IMR-90 (cell line): ENCODE results near the gene TTC3. TPM values are rescaled to one million over a fixed set of nuclear protein-coding genes. Genes with fewer than 3 reads are reported as not detected.

Experiments
- ATAC-seq: fragments of 200-7000 bp; cut with Tn5 transposase; 2 replicates; pipeline ENCODE4 v1.9.1; 2020; ENCODE audit warnings: low read depth, mild to moderate bottlenecking, moderate library complexity
- BruUV-seq: library from RNA; stranded (reverse); fragments of 400-500 nt; replicated peaks from 2 replicates; lab custom pipeline; 2021; lab: Mats Ljungman, UMichigan
- CTCF ChIA-PET: fragments of 300-600 bp; formaldehyde crosslinking; extraction: SDS; loops from one replicate; lab custom pipeline; 2021; ENCODE audit warnings: antibody characterized with exemption; lab: Yijun Ruan, JAX
- POLR2A ChIA-PET: fragments of 300-600 bp; sonication (Branson Sonifier 250); formaldehyde crosslinking; loops from one replicate; lab custom pipeline; 2022; ENCODE audit warnings: antibody characterized with exemption; ENCODE audit not compliant: unreplicated experiment; lab: Charles Lee
- DNase-seq: peaks from one replicate; pipeline ENCODE4 v3.0.0; 2013
- H2AFZ ChIP-seq: replicated peaks from 2 replicates; pipeline ENCODE3; 2013; ENCODE audit warnings: low read length, mild to moderate bottlenecking; ENCODE audit not compliant: poor library complexity
- H2AK5ac ChIP-seq: 2 replicates; pipeline ENCODE4 v1.6.1; 2013; ENCODE audit warnings: low read depth, low read length, inconsistent platforms
- H2AK9ac ChIP-seq: replicated peaks from 2 replicates; pipeline ENCODE3; 2013; ENCODE audit warnings: mild to moderate bottlenecking, low read depth, low read length, moderate library complexity; ENCODE audit not compliant: poor library complexity
- H2BK120ac ChIP-seq: 2 replicates; pipeline ENCODE4 v1.6.1; 2013; ENCODE audit warnings: low read depth, low read length, inconsistent platforms
- H2BK15ac ChIP-seq: 3 replicates; pipeline ENCODE4 v1.6.1; 2013; ENCODE audit warnings: low read depth, low read length, inconsistent platforms
- H2BK20ac ChIP-seq: 2 replicates; pipeline ENCODE4 v1.6.1; 2013; ENCODE audit warnings: low read depth, mild to moderate bottlenecking, inconsistent platforms, low read length, moderate library complexity
- H2BK5ac ChIP-seq: 2 replicates; pipeline ENCODE4 v1.6.1; 2013; ENCODE audit warnings: mild to moderate bottlenecking, low read depth, low read length, inconsistent platforms; ENCODE audit not compliant: poor library complexity, severe bottlenecking
- H3K14ac ChIP-seq: replicated peaks from 2 replicates; pipeline ENCODE4 v1.6.1; 2013; ENCODE audit warnings: low read depth, low read length, inconsistent platforms
- H3K18ac ChIP-seq: 2 replicates; pipeline ENCODE4 v1.6.1; 2013; ENCODE audit warnings: low read depth, low read length, control low read depth
- H3K23ac ChIP-seq: 2 replicates; pipeline ENCODE4 v1.6.1; 2013; ENCODE audit warnings: low read depth, low read length, inconsistent platforms
- H3K27ac ChIP-seq: 2 replicates; pipeline ENCODE4 v1.5.1; 2013; ENCODE audit warnings: mild to moderate bottlenecking, control low read depth, low read length; ENCODE audit not compliant: insufficient read depth
- H3K27me3 ChIP-seq: 2 replicates; pipeline ENCODE4 v1.6.1; 2013; ENCODE audit warnings: low read length; ENCODE audit not compliant: control insufficient read depth, insufficient read depth
- H3K36me3 ChIP-seq: 2 replicates; pipeline ENCODE4 v1.6.1; 2013; ENCODE audit warnings: low read length, mixed read lengths; ENCODE audit not compliant: control insufficient read depth, insufficient read depth
- H3K4ac ChIP-seq: 2 replicates; pipeline ENCODE4 v1.6.1; 2013; ENCODE audit warnings: low read depth, low read length, inconsistent platforms
- H3K4me1 ChIP-seq: 2 replicates; pipeline ENCODE4 v1.6.1; 2013; ENCODE audit warnings: low read length, mixed read lengths; ENCODE audit not compliant: control insufficient read depth, insufficient read depth
- H3K4me2 ChIP-seq: 2 replicates; pipeline ENCODE4 v1.6.1; 2013; ENCODE audit warnings: low read depth, mild to moderate bottlenecking, control low read depth, low read length, moderate library complexity
- H3K4me3 ChIP-seq: 2 replicates; pipeline ENCODE4 v1.5.1; 2013; ENCODE audit warnings: low read depth, mild to moderate bottlenecking, control low read depth, low read length, moderate library complexity; ENCODE audit not compliant: insufficient read depth
- H3K56ac ChIP-seq: 2 replicates; pipeline ENCODE4 v1.6.1; 2013; ENCODE audit warnings: low read length, inconsistent platforms; ENCODE audit not compliant: insufficient read depth; ENCODE audit errors: extremely low read depth
- H3K79me1 ChIP-seq, 2 experiments: 2 replicates each; pipeline ENCODE4 v1.6.1; 2013; ENCODE audit warnings: low read length in 2 of 2, inconsistent platforms in 1 of 2, low read depth in 1 of 2
- H3K9ac ChIP-seq: 2 replicates; pipeline ENCODE4 v1.6.1; 2013; ENCODE audit warnings: low read depth, low read length, control low read depth
- H3K9me1 ChIP-seq: 2 replicates; pipeline ENCODE4 v1.6.1; 2013; ENCODE audit warnings: low read length, inconsistent platforms; ENCODE audit not compliant: insufficient read depth
- H3K9me3 ChIP-seq: 2 replicates; pipeline ENCODE4 v1.6.1; 2013; ENCODE audit warnings: low read length; ENCODE audit not compliant: control insufficient read depth, insufficient read depth
- H4K20me1 ChIP-seq: 2 replicates; pipeline ENCODE4 v1.6.1; 2013; ENCODE audit warnings: low read length, inconsistent platforms; ENCODE audit not compliant: insufficient read depth
- H4K5ac ChIP-seq: 2 replicates; pipeline ENCODE4 v1.6.1; 2013; ENCODE audit warnings: mild to moderate bottlenecking, low read depth, low read length, control low read depth
- H4K8ac ChIP-seq, 2 experiments: 2 replicates each; pipeline ENCODE4 v1.6.1; 2013; ENCODE audit warnings: low read depth in 2 of 2, low read length in 2 of 2, control low read depth in 1 of 2, inconsistent platforms in 1 of 2
- H4K91ac ChIP-seq: 2 replicates; pipeline ENCODE4 v1.6.1; 2013; ENCODE audit warnings: low read depth, low read length, inconsistent platforms; ENCODE audit not compliant: insufficient read depth
- BHLHE40 ChIP-seq: fragments of 150-350 bp; IDR thresholded peaks from 2 replicates; pipeline ENCODE4 v1.6.1; 2016; ENCODE audit warnings: mild to moderate bottlenecking, low read depth, low read length
- CEBPB ChIP-seq: IDR thresholded peaks from 2 replicates; pipeline ENCODE4 v1.6.1; 2012; ENCODE audit warnings: low read depth, low read length, improper control_type of control experiment
- CHD1 ChIP-seq: IDR thresholded peaks from 2 replicates; pipeline ENCODE4 v1.6.1; 2012; ENCODE audit warnings: low read depth, low read length, improper control_type of control experiment
- FOS ChIP-seq: fragments of 150-350 bp; IDR thresholded peaks from 2 replicates; pipeline ENCODE4 v1.6.1; 2016; ENCODE audit warnings: low read depth, low read length
- MAFK ChIP-seq: IDR thresholded peaks from 2 replicates; pipeline ENCODE4 v1.6.1; 2012; ENCODE audit warnings: low read depth, low read length, improper control_type of control experiment
- MAZ ChIP-seq: IDR thresholded peaks from 2 replicates; pipeline ENCODE4 v1.6.1; 2012; ENCODE audit warnings: low read depth, mild to moderate bottlenecking, low read length, improper control_type of control experiment, moderate library complexity, borderline replicate concordance
- MXI1 ChIP-seq: IDR thresholded peaks from 2 replicates; pipeline ENCODE4 v1.6.1; 2012; ENCODE audit warnings: low read depth, mild to moderate bottlenecking, low read length, moderate library complexity, borderline replicate concordance
- NFE2L2 ChIP-seq: fragments of 150-350 bp; IDR thresholded peaks from 2 replicates; pipeline ENCODE4 v1.6.1; 2016; ENCODE audit warnings: low read depth, mild to moderate bottlenecking, low read length
- POLR2A ChIP-seq: IDR thresholded peaks from 2 replicates; pipeline ENCODE4 v1.6.1; 2012; ENCODE audit warnings: mild to moderate bottlenecking, low read depth, low read length
- RAD21 ChIP-seq: IDR thresholded peaks from 2 replicates; pipeline ENCODE4 v1.6.1; 2012; ENCODE audit warnings: low read length, improper control_type of control experiment
- RFX5 ChIP-seq: IDR thresholded peaks from 2 replicates; pipeline ENCODE4 v1.8.0; 2012; ENCODE audit warnings: low read depth, mild to moderate bottlenecking, low read length, moderate library complexity
- SMC3 ChIP-seq: fragments of 150-350 bp; IDR thresholded peaks from 2 replicates; pipeline ENCODE4 v1.6.1; 2016; ENCODE audit warnings: low read depth, mild to moderate bottlenecking, antibody characterized with exemption, low read length, moderate library complexity
- WGBS, 2 experiments: methylation state at CpG; one replicate each; pipeline versions ENCODE4 v1.1.5 to v1.1.7; 2013; ENCODE audit warnings: missing lambda C conversion rate in 2 of 2; ENCODE audit not compliant: insufficient read length in 1 of 2; ENCODE audit errors: extremely low coverage in 2 of 2; 5-methylcytosine and 5-hydroxymethylcytosine counted together
- dilution Hi-C: fragments of 300-500 bp; cut with HindIII; formaldehyde crosslinking; loops from one replicate; pipeline ENCODE4 v1.14.3; 2018; ENCODE audit warnings: low sequenced_read_pairs; ENCODE audit not compliant: unreplicated experiment
- in situ Hi-C: fragments of 300-500 bp; cut with MboI; formaldehyde crosslinking; loops from 3 replicates; pipeline ENCODE4 v1.14.3; 2019; ENCODE audit warnings: low sequenced_read_pairs, inconsistent platforms, mixed read lengths
- intact Hi-C: fragments of 100-400 bp; cut with micrococcal nuclease; formaldehyde crosslinking; loops from 2 replicates; pipeline ENCODE4 v1.10.0; 2022
- polyA plus RNA-seq, 3 experiments: library from polyadenylated mRNA; depleted of rRNA; stranded (reverse); fragments of >200 nt; gene quantifications; 2 replicates each; pipeline ENCODE4 v1.2.3, GENCODE V29; 2012; ENCODE audit warnings: low replicate concordance in 1 of 3
- total RNA-seq: library from RNA; depleted of rRNA; stranded (reverse); fragments of >200 nt; gene quantifications from 2 replicates; pipeline ENCODE4 v1.2.3, GENCODE V29; 2012
- TF ChIP-seq, protein P1 (sequence below): fragments of 150-350 bp; IDR thresholded peaks from 2 replicates; pipeline ENCODE4 v1.6.1; 2017; ENCODE audit warnings: mild to moderate bottlenecking, antibody characterized with exemption, low read length, low read depth
- TF ChIP-seq, protein P2 (sequence below): fragments of 150-350 bp; IDR thresholded peaks from 2 replicates; pipeline ENCODE4 v1.6.1; 2016; ENCODE audit warnings: low read depth, mild to moderate bottlenecking, low read length, moderate library complexity, borderline replicate concordance
- TF ChIP-seq, protein P3 (sequence below): conservative IDR thresholded peaks from 2 replicates; pipeline ENCODE4 v1.5.1; 2012; ENCODE audit warnings: mild to moderate bottlenecking, low read depth, low read length, improper control_type of control experiment

The TTC3 gene
- total and polyA plus RNA-seq, 2 of the 4 experiments (the other 2 are of a cell fraction), result 96.7 to 293 TPM

DNA sequence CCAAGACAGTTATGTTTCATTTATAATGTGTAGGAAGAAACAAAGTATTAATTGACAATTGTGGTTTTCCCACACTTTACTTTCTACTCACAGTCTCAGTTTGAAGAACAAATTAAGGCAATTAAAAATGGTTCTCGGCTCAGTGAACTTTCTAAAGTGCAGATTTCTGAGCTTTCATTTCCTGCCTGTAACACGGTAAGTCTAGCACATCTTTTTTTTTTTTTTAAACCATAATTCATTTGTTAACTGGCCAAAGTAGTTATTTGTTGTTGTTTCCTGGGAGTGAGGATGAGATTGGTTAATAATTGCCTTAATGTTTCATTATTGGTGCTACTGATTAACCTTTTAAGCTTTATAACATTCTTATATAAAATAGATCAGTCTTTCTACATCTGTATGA lies 119.0 kb downstream of the TTC3 start:
- Histone ChIP-seq H3K9me3 (no peaks in the 10 kb centered on the region), H3K36me3 (peaks cover 59% of the 10 kb centered on the region)

More for the DNA sequence above, 119.0 kb downstream of the TTC3 start:
- H4K91ac ChIP-seq, result no peak overlapping the region
- DNase-seq (no peak), ATAC-seq (no peak)
- no peak overlapping the region for H4K5ac ChIP-seq
- H3K14ac ChIP-seq, result no peak overlapping the region
- H3K18ac ChIP-seq, result no peak overlapping the region
- H3K79me1 ChIP-seq, result peaks cover 20 to 23% of the 10 kb centered on the region in 2 experiments
- H2AK9ac ChIP-seq, result no peak overlapping the region
- no peak overlapping the region for H3K23ac ChIP-seq
- ChIA-PET CTCF (no interaction called here), POLR2A (interaction anchor here (0.7 kb wide), 1 partner anchor 8 kb away, joined by 5 read pairs; no protein-coding TSS in a partner anchor)
- dilution Hi-C loops, result no loop called here
- no peak overlapping the region for H2BK5ac ChIP-seq
- H2AFZ ChIP-seq, result no peak overlapping the region
- H2BK120ac ChIP-seq, result no peak overlapping the region
- H3K27me3 ChIP-seq, result no peaks in the 10 kb centered on the region
- H3K27ac ChIP-seq, result no peak overlapping the region
- H2AK5ac ChIP-seq, result no peak overlapping the region
- H3K4me1 ChIP-seq, result 0 out of 2 replicates have a peak, but pooled peaks cover 2% of the 10 kb centered on the region
- no peak overlapping the region for H3K4me3 ChIP-seq
- TF ChIP-seq POLR2A, result no peak
- TF ChIP-seq, protein P1, sequence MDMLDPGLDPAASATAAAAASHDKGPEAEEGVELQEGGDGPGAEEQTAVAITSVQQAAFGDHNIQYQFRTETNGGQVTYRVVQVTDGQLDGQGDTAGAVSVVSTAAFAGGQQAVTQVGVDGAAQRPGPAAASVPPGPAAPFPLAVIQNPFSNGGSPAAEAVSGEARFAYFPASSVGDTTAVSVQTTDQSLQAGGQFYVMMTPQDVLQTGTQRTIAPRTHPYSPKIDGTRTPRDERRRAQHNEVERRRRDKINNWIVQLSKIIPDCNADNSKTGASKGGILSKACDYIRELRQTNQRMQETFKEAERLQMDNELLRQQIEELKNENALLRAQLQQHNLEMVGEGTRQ, result no peak
- TF ChIP-seq RFX5, result no peak
- TF ChIP-seq, protein P2, sequence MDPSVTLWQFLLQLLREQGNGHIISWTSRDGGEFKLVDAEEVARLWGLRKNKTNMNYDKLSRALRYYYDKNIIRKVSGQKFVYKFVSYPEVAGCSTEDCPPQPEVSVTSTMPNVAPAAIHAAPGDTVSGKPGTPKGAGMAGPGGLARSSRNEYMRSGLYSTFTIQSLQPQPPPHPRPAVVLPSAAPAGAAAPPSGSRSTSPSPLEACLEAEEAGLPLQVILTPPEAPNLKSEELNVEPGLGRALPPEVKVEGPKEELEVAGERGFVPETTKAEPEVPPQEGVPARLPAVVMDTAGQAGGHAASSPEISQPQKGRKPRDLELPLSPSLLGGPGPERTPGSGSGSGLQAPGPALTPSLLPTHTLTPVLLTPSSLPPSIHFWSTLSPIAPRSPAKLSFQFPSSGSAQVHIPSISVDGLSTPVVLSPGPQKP, result no peak
- TF ChIP-seq FOS, result no peak
- TF ChIP-seq, protein P3, sequence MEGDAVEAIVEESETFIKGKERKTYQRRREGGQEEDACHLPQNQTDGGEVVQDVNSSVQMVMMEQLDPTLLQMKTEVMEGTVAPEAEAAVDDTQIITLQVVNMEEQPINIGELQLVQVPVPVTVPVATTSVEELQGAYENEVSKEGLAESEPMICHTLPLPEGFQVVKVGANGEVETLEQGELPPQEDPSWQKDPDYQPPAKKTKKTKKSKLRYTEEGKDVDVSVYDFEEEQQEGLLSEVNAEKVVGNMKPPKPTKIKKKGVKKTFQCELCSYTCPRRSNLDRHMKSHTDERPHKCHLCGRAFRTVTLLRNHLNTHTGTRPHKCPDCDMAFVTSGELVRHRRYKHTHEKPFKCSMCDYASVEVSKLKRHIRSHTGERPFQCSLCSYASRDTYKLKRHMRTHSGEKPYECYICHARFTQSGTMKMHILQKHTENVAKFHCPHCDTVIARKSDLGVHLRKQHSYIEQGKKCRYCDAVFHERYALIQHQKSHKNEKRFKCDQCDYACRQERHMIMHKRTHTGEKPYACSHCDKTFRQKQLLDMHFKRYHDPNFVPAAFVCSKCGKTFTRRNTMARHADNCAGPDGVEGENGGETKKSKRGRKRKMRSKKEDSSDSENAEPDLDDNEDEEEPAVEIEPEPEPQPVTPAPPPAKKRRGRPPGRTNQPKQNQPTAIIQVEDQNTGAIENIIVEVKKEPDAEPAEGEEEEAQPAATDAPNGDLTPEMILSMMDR, result no peak
- no peak for TF ChIP-seq CEBPB
- TF ChIP-seq BHLHE40, result no peak
- no peak for TF ChIP-seq CHD1
- TF ChIP-seq MAZ, result no peak
- no peak for TF ChIP-seq MXI1
- TF ChIP-seq MAFK, result no peak
- no peak for TF ChIP-seq RAD21
- TF ChIP-seq SMC3, result no peak
- no peak for TF ChIP-seq NFE2L2
- H3K9me1 ChIP-seq, result peaks cover 3% of the 10 kb centered on the region; the same call in 1 of the 2 replicates
- no peak overlapping the region for H2BK15ac ChIP-seq
- no TSS peak for BruUV-seq
- no peak overlapping the region for H3K9ac ChIP-seq
- H4K8ac ChIP-seq, result no peak overlapping the region
- no CpG with 5 or more reads among the region's 2 CpGs for WGBS, 2 experiments
- no peaks in the 10 kb centered on the region for H4K20me1 ChIP-seq
- intact Hi-C loops, result no loop called here
- in situ Hi-C loops, result no loop called here
- no peak overlapping the region for H3K4ac ChIP-seq
- no peak overlapping the region for H2BK20ac ChIP-seq
- no peak overlapping the region for H3K4me2 ChIP-seq
- no peak overlapping the region for H3K56ac ChIP-seq
